ENCODE measurements around the gene KCNK3. TPM values are rescaled to one million over a fixed set of nuclear protein-coding genes. Genes with fewer than 3 reads are reported as not detected.
"Not testable (repeated sequence)": the region's sequence is repeated elsewhere in the genome, so short reads cannot be mapped to it uniquely, and the experiment has no call there.

KCNK3 gene
- total RNA-seq = not detected in 2 replicates

- intact Hi-C loops (cut with micrococcal nuclease) = no loop called here
Observed at GRCh38 chr2:26692279-26692896, at the start of gene KCNK3. TSS of gene KCNK3 (plus strand) at chr2:26692722. CDS start at chr2:26692876, 154 bp downstream.

- intact Hi-C loops (cut with micrococcal nuclease) = no loop called here
Observed at GRCh38 chr2:26644188-26644835, 48.2 kb upstream of the KCNK3 start.

DNA sequence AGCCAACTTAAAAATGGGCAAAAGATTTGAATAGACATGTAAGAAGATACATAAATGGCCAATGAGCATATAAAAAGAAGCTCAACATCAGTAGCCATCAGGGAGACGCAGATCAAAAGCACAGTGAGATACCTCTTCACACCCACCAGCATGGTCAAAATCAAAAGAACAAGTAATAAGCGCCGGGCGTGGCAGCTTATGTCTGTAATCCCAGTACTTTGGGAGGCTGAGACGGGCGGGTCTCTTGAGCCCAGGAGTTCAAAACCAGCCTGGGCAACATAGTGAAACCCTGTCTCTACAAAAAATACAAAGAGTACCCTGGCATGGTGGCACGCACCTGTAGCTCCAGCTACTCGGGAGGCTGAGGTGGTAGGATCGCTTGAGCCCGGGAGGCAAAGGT is 46.8 kb upstream of the KCNK3 start:
- intact Hi-C loops (cut with micrococcal nuclease) = no loop called here

GRCh38 chr2:26646986-26647672 is 45.4 kb upstream of the KCNK3 start:
- intact Hi-C loops (cut with micrococcal nuclease) = no loop called here

DNA sequence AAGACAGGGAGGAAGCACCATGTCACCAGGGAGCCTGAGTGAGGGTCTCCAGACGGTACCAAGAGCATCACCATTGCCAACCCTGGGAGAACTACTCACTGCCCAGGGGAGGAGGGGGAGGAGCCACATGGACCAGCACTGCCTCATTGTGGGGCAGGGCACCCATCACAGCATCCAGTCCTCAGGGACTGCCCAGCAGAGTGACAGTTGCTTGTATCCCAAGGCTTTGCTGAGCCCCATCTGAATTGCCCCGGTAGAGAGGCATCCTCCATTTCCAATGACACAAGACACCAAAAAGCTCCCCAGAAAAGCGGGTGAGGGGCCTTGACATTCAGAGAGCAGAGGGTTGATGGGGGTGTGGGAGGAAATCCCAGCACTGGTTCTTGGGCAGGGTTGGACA is 44.5 kb upstream of the KCNK3 start:
- intact Hi-C loops (cut with micrococcal nuclease) = no loop called here

GRCh38 chr2:26648516-26648915 is 44.0 kb upstream of the KCNK3 start:
- intact Hi-C loops (cut with micrococcal nuclease) = no loop called here

DNA sequence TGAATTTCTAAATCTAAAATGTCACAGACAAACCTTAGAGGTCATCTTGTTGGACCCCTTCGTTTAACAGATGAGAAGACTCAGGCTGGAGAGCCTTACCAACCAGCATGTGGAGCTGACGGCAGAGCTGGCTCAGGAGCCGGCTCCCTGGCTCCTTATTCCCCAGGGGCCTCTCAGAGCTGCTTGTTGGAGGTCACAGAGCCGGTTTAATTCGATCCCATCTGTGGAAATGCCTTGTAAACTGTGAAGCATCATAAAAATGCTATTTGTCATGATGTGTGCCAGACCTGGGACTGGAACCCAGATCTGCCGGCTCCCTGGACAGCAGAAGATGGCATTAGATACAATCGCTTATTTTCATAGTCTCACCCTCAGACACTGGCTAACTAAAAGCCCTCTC is 43.2 kb upstream of the KCNK3 start:
- intact Hi-C loops (cut with micrococcal nuclease) = no loop called here

DNA sequence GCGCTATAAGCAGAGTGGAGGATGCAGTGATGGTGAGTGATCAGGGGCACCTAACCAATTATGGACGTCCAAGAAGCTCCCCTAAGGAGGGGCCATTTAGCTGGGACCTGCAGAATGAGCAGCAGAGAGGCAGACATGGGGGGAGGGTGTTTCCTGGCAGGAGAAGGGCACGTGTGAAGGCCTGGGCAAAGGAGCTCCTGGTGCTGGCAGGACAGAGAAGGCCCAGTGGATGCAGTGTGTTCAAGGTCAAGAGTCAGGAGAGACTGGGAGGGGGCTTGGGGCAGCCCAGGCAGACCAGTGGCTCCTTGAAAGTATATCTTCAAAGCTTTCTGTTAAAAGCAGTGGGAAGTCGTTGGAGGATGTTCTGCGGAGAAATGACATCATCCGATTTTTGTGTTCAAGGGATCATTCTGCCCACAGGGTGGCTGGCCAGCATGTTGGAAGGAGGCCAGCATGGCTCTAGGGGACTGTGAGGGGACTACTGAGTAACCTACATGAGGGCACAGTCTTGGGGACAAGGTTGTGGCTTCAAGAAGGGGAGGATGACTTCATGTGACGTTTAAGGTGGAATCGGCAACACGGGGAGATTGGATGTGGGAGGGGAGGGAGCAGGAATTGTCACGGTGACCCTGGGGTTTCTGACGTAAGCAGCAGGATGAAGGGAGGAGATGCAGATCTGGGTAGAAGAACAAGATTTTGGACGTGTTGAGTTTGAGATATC is 42.4 kb upstream of the KCNK3 start:
- intact Hi-C loops (cut with micrococcal nuclease) = no loop called here

GRCh38 chr2:26650713-26651469 is 41.6 kb upstream of the KCNK3 start:
- intact Hi-C loops (cut with micrococcal nuclease) = no loop called here

DNA sequence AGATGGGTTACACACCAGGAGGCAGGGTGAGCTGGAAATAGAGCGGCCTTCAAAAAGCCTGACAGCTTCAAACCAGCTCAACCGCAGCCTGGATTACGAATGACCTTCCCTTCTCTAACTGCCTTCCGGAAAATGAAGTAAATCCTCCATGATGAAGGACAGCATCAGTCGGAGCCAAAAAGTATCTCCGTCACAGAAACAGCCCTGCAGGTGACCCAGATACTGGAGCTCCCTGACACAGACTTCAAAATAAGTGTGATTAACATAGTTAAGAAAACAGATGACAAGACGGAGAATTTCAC is 41.1 kb upstream of the KCNK3 start:
- intact Hi-C loops (cut with micrococcal nuclease) = no loop called here

- intact Hi-C loops (cut with micrococcal nuclease) = no loop called here
Observed at GRCh38 chr2:26651799-26652198, 40.7 kb upstream of the KCNK3 start.

GRCh38 chr2:26652361-26653041 is 40.0 kb upstream of the KCNK3 start:
- intact Hi-C loops (cut with micrococcal nuclease) = no loop called here

GRCh38 chr2:26653207-26654060 is 39.1 kb upstream of the KCNK3 start:
- intact Hi-C loops (cut with micrococcal nuclease) = no loop called here

DNA sequence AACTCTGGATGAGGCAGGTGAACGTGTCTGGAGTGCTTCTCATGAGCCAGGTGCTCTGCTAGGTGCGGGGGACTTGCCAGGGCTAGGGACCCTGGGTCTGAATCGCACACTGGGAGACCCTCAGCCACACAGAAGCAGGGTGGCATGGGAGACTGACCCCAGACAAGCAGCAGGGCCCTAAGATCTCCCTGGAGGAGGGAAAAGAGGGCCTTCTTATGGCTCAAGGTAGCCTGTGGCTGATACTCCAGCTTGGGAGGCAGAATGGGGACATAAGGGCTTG is 38.5 kb upstream of the KCNK3 start:
- intact Hi-C loops (cut with micrococcal nuclease) = no loop called here

- intact Hi-C loops (cut with micrococcal nuclease) = not testable (repeated sequence)
Observed at GRCh38 chr2:26655120-26655519, 37.4 kb upstream of the KCNK3 start.

- intact Hi-C loops (cut with micrococcal nuclease) = no loop called here
Observed at GRCh38 chr2:26655611-26656195, 36.8 kb upstream of the KCNK3 start.

DNA sequence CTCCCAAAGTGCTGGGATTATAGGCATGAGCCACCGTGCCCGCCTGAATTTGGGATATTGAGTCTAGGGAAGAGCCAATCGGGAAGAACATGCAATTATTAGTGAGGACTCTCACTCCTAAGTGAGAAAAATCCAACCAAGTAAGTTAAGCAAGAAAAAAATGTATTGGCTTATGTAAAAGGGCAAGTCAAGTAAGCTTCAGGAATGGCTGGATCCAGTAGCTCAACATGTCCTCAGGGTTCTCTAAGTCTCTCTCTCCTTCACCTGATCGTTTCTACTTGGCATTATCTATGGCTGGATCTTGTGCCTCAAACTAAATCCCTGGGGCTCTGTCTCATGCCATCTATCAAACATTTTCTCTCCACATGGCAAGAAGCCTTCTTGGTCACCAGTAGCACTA is 35.3 kb upstream of the KCNK3 start:
- intact Hi-C loops (cut with micrococcal nuclease) = no loop called here

DNA sequence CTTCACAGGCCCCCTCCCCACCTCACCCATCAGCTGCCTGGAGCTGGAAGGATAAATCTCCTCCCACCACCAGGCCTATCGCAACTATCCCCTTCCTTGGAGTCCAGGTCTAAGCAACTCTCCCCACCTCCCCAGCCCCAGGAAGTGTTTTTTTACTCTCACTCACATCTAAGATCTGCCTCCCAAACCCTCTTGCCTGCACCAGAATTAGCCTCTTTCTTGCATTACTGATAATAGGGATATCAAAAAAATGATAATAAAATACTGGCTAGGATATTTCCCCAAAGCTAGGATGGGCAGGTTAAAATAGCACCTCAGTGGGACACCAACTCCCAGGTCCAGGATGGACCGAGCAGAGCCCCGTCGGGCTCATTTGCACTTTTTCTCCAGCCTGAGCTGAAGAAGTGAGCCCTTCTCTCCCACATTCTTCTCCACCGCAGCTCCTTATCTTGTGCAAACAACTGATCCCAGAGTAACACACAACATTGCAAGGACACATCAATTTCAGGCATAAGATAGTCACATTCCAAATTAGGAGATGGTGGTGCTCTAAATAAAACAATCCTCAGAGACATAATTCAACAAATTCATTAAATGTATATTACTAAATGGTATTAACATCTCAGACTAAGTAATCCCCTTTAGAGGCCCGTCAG is 33.7 kb upstream of the KCNK3 start:
- intact Hi-C loops (cut with micrococcal nuclease) = no loop called here

DNA sequence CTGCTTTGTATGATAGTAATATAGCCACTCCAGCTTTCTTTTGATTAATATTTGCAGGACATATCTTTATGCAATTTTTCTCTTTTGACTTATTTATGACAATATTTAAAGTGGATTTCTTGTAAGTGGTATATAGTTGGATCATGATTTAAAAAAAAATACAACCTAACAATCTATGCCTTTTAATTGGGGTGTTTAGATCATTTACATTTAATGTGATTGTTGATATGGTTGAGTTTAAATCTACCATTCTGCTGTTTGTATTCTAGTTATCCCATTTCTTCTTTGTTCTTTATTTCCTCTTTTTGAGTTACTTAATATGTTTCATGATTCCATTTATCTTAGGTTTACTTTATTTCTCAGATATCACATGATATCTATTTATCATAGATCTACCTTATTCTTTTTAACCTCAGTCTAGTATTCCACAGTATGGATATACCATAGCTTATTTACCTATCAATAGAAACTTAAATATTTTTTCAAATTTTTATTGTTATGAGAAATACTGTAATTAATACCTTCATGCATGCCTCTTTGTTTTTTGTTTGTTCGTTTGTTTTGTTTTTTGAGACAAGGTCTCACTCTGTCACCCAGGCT is 32.1 kb upstream of the KCNK3 start:
- intact Hi-C loops (cut with micrococcal nuclease) = no loop called here

Data from T-helper 1 cell treated with Interleukin-12 subunit alpha and Interleukin-12 subunit beta and Interleukin-4 antibody, amounts not matched to agents 30 ng/mL and 1 ng/mL, for 36 hours (primary cell).